ENCODE measurements around the gene COL8A1.

COL8A1 gene

GRCh38 chr3:99639579-99639978 is 1.2 kb downstream of the COL8A1 start:
- TF ChIP-seq, protein P1, sequence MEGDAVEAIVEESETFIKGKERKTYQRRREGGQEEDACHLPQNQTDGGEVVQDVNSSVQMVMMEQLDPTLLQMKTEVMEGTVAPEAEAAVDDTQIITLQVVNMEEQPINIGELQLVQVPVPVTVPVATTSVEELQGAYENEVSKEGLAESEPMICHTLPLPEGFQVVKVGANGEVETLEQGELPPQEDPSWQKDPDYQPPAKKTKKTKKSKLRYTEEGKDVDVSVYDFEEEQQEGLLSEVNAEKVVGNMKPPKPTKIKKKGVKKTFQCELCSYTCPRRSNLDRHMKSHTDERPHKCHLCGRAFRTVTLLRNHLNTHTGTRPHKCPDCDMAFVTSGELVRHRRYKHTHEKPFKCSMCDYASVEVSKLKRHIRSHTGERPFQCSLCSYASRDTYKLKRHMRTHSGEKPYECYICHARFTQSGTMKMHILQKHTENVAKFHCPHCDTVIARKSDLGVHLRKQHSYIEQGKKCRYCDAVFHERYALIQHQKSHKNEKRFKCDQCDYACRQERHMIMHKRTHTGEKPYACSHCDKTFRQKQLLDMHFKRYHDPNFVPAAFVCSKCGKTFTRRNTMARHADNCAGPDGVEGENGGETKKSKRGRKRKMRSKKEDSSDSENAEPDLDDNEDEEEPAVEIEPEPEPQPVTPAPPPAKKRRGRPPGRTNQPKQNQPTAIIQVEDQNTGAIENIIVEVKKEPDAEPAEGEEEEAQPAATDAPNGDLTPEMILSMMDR (IDR thresholded peaks at IDR 0.05; ENCODE audit: extremely low read depth, missing control alignments) = no peak
- DNase-seq (ENCODE audit: low spot score) = no peak

- TF ChIP-seq, protein P1 (IDR thresholded peaks at IDR 0.05; ENCODE audit: extremely low read depth, missing control alignments) = no peak
- no peak for DNase-seq (ENCODE audit: low spot score)
Observed at GRCh38 chr3:99640214-99640851, 1.9 kb downstream of the COL8A1 start.

GRCh38 chr3:99641480-99641879 is 3.1 kb downstream of the COL8A1 start:
- DNase-seq (ENCODE audit: low spot score) = no peak
- TF ChIP-seq, protein P1 (IDR thresholded peaks at IDR 0.05; ENCODE audit: extremely low read depth, missing control alignments) = no peak

GRCh38 chr3:99641982-99642381 is 3.6 kb downstream of the COL8A1 start:
- TF ChIP-seq, protein P1 (IDR thresholded peaks at IDR 0.05; ENCODE audit: extremely low read depth, missing control alignments) = no peak
- no peak for DNase-seq (ENCODE audit: low spot score)

- TF ChIP-seq, protein P1 (IDR thresholded peaks at IDR 0.05; ENCODE audit: extremely low read depth, missing control alignments) = no peak
- no peak for DNase-seq (ENCODE audit: low spot score)
Observed at GRCh38 chr3:99644017-99644416, 5.6 kb downstream of the COL8A1 start.

- TF ChIP-seq, protein P1 (IDR thresholded peaks at IDR 0.05; ENCODE audit: extremely low read depth, missing control alignments) = no peak
- no peak for DNase-seq (ENCODE audit: low spot score)
Observed at GRCh38 chr3:99644746-99645145, 6.4 kb downstream of the COL8A1 start.

GRCh38 chr3:99645277-99646106 is 7.1 kb downstream of the COL8A1 start:
- DNase-seq (ENCODE audit: low spot score) = peak; percentile 25
- TF ChIP-seq, protein P1 (IDR thresholded peaks at IDR 0.05; ENCODE audit: extremely low read depth, missing control alignments) = peak; percentile 27

Data from GM20000 (cell line).